ENCODE measurements around the gene GABARAPL1.

GABARAPL1 gene

GRCh38 chr12:10243818-10244520 is 31.3 kb downstream of the GABARAPL1 start:
- TF ChIP-seq CTCF (IDR thresholded peaks at IDR 0.05): no peak
- DNase-seq (ENCODE audit: low spot score): no peak
- no peak overlapping the region for H3K27ac ChIP-seq
- H3K4me3 ChIP-seq: no peak overlapping the region

DNA sequence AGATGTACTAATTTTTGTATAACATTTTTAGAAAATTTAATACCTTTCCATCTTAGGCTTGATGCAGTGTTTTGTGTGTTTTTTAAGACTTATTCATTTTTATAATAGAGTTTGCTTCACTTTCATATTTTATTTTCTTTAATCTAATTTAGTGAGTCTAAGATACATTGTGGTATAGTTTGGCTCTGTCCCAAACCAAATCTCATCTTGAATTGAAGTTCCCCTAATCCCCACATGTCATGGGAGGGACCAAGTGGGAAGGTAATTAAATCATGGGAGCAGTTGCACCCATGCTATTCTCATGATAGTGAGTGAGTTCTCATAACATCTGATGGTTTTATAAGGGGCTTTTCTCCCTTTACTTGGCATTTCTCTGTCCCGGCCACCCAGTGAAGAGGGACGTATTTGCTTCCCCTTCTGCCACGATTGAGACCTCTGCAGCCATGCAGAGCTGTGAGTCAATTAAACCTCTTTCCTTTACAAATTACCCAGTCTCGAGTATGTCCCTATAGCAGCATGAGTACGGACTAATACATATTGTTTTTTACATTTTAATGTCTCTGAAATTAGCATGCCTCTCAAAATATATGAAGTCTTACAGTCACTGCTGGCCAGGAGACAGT is 34.9 kb downstream of the GABARAPL1 start:
- no peak overlapping the region for H3K27ac ChIP-seq
- no peak for TF ChIP-seq CTCF (IDR thresholded peaks at IDR 0.05)
- H3K4me3 ChIP-seq: no peak overlapping the region
- no peak for DNase-seq (ENCODE audit: low spot score)

GRCh38 chr12:10249690-10250455 is 37.2 kb downstream of the GABARAPL1 start:
- TF ChIP-seq CTCF (IDR thresholded peaks at IDR 0.05): no peak
- DNase-seq (ENCODE audit: low spot score): no peak
- H3K4me3 ChIP-seq: no peak overlapping the region
- no peak overlapping the region for H3K27ac ChIP-seq

DNA sequence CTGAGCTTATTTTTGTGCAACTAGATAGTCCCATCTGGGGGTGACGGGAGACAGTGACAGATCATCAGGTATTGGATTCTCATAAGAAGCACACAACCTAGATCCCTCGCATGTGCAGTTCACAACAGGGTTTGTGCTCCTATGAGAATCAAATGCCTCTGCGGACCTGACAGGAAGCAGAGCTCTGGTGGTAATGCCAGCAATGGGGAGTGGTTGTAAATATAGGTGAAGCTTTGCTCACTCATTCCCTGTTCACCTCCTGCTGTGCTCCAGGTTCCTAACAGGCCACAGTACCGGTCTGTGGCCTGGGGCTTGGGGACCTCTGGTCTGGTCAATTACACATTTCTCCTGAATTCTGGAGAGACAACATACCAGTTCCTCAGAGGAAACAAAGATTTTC is 39.0 kb downstream of the GABARAPL1 start:
- DNase-seq (ENCODE audit: low spot score): no peak
- no peak for TF ChIP-seq CTCF (IDR thresholded peaks at IDR 0.05)
- Histone ChIP-seq H3K27ac (no peak overlapping the region), H3K4me3 (no peak overlapping the region)

GRCh38 chr12:10252201-10252600 is 39.5 kb downstream of the GABARAPL1 start:
- TF ChIP-seq CTCF (IDR thresholded peaks at IDR 0.05): no peak
- H3K4me3 ChIP-seq: no peak overlapping the region
- no peak overlapping the region for H3K27ac ChIP-seq
- no peak for DNase-seq (ENCODE audit: low spot score)

DNA sequence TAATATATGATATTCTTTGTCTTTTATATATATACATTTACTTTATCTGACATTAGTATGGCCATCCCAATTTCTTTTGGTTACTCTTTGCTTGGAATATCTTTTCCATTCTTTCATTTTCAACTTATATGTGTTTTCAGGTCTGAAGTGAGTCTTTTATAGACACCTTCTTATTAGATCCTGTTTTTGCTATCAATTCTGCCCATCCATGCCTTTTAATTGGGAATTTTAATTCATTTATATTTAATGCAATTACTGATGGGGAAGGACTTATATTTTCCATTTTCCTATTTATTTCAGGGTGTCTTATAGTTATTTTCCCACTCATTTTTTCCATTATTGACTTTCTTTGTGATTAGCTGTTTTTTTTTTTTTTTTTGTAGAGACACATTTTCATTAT is 43.4 kb downstream of the GABARAPL1 start:
- TF ChIP-seq CTCF (IDR thresholded peaks at IDR 0.05): no peak
- H3K4me3 ChIP-seq: no peak overlapping the region
- no peak overlapping the region for H3K27ac ChIP-seq
- DNase-seq (ENCODE audit: low spot score): no peak
